ENCODE results near the gene PANK2.

PANK2 gene

GRCh38 chr20:3933218-3933617, 44.0 kb downstream of the PANK2 start:
- H3K9ac ChIP-seq (ENCODE audit: low read length) = no peak overlapping the region
- H3K27me3 ChIP-seq (ENCODE audit: low read depth, low read length) = no peaks in the 10 kb centered on the region
- H4K20me1 ChIP-seq (ENCODE audit: insufficient read depth, low read length) = no peaks in the 10 kb centered on the region
- no peaks in the 10 kb centered on the region for H3K79me2 ChIP-seq (ENCODE audit: low read length)
- peaks cover 9% of the 10 kb centered on the region for H3K36me3 ChIP-seq (replicated peaks; ENCODE audit: low read depth, low read length)
- H3K4me3 ChIP-seq (ENCODE audit: low read length) = no peak overlapping the region
- H3K27ac ChIP-seq (ENCODE audit: low read length) = no peak overlapping the region
- TF ChIP-seq EZH2phosphoT487 (IDR thresholded peaks at IDR 0.05; ENCODE audit: low read depth) = no peak
- TF ChIP-seq CTCF (IDR thresholded peaks at IDR 0.05; ENCODE audit: low read depth, low read length) = no peak
- peaks cover 11% of the 10 kb centered on the region for H3K4me1 ChIP-seq (ENCODE audit: low read length)
- no peak overlapping the region for H2AFZ ChIP-seq (ENCODE audit: low read depth, low read length)
- H3K4me2 ChIP-seq (ENCODE audit: low read length) = no peak overlapping the region
- no peaks in the 10 kb centered on the region for H3K9me3 ChIP-seq (ENCODE audit: insufficient read depth, low read length)

GRCh38 chr20:3934624-3935023, 45.4 kb downstream of the PANK2 start:
- Histone ChIP-seq H3K9me3 (ENCODE audit: insufficient read depth, low read length) (no peaks in the 10 kb centered on the region), H3K4me1 (ENCODE audit: low read length) (peaks cover 11% of the 10 kb centered on the region), H3K27ac (ENCODE audit: low read length) (no peak overlapping the region)

GRCh38 chr20:3935295-3935955, 46.2 kb downstream of the PANK2 start:
- H4K20me1 ChIP-seq (ENCODE audit: insufficient read depth, low read length) = no peaks in the 10 kb centered on the region
- no peak overlapping the region for H2AFZ ChIP-seq (ENCODE audit: low read depth, low read length)
- H3K27me3 ChIP-seq (ENCODE audit: low read depth, low read length) = no peaks in the 10 kb centered on the region
- H3K9ac ChIP-seq (ENCODE audit: low read length) = no peak overlapping the region
- H3K4me2 ChIP-seq (ENCODE audit: low read length) = no peak overlapping the region
- no peaks in the 10 kb centered on the region for H3K79me2 ChIP-seq (ENCODE audit: low read length)
- no peaks in the 10 kb centered on the region for H3K9me3 ChIP-seq (ENCODE audit: insufficient read depth, low read length)
- no peak overlapping the region for H3K4me3 ChIP-seq (ENCODE audit: low read length)
- H3K27ac ChIP-seq (ENCODE audit: low read length) = no peak overlapping the region
- TF ChIP-seq EZH2phosphoT487 (IDR thresholded peaks at IDR 0.05; ENCODE audit: low read depth) (no peak), CTCF (IDR thresholded peaks at IDR 0.05; ENCODE audit: low read depth, low read length) (no peak)
- H3K36me3 ChIP-seq (replicated peaks; ENCODE audit: low read depth, low read length) = peaks cover 16% of the 10 kb centered on the region
- H3K4me1 ChIP-seq (ENCODE audit: low read length) = peaks cover 11% of the 10 kb centered on the region

More at GRCh38 chr20:3934624-3935023, 45.4 kb downstream of the PANK2 start:
- no peak overlapping the region for H3K4me3 ChIP-seq (ENCODE audit: low read length)
- H3K79me2 ChIP-seq (ENCODE audit: low read length) = no peaks in the 10 kb centered on the region
- H3K36me3 ChIP-seq (replicated peaks; ENCODE audit: low read depth, low read length) = peaks cover 13% of the 10 kb centered on the region
- H3K27me3 ChIP-seq (ENCODE audit: low read depth, low read length) = no peaks in the 10 kb centered on the region
- no peaks in the 10 kb centered on the region for H4K20me1 ChIP-seq (ENCODE audit: insufficient read depth, low read length)
- H2AFZ ChIP-seq (ENCODE audit: low read depth, low read length) = no peak overlapping the region
- TF ChIP-seq EZH2phosphoT487 (IDR thresholded peaks at IDR 0.05; ENCODE audit: low read depth) (no peak), CTCF (IDR thresholded peaks at IDR 0.05; ENCODE audit: low read depth, low read length) (no peak)
- no peak overlapping the region for H3K4me2 ChIP-seq (ENCODE audit: low read length)
- no peak overlapping the region for H3K9ac ChIP-seq (ENCODE audit: low read length)

- Histone ChIP-seq H3K9ac (ENCODE audit: low read length) (no peak overlapping the region), H3K4me1 (ENCODE audit: low read length) (peaks cover 11% of the 10 kb centered on the region), H3K27ac (ENCODE audit: low read length) (no peak overlapping the region)
Measured at GRCh38 chr20:3935956-3936340, 46.8 kb downstream of the PANK2 start.

More at GRCh38 chr20:3935956-3936340, 46.8 kb downstream of the PANK2 start:
- Histone ChIP-seq H3K36me3 (replicated peaks; ENCODE audit: low read depth, low read length) (peaks cover 16% of the 10 kb centered on the region), H3K4me2 (ENCODE audit: low read length) (no peak overlapping the region), H2AFZ (ENCODE audit: low read depth, low read length) (no peak overlapping the region), H3K27me3 (ENCODE audit: low read depth, low read length) (no peaks in the 10 kb centered on the region), H4K20me1 (ENCODE audit: insufficient read depth, low read length) (no peaks in the 10 kb centered on the region), H3K9me3 (ENCODE audit: insufficient read depth, low read length) (no peaks in the 10 kb centered on the region), H3K79me2 (ENCODE audit: low read length) (no peaks in the 10 kb centered on the region), H3K4me3 (ENCODE audit: low read length) (no peak overlapping the region)
- TF ChIP-seq EZH2phosphoT487 (IDR thresholded peaks at IDR 0.05; ENCODE audit: low read depth) (no peak), CTCF (IDR thresholded peaks at IDR 0.05; ENCODE audit: low read depth, low read length) (no peak)
